ENCODE data around the gene CDKAL1. TPM values are rescaled to one million over a fixed set of nuclear protein-coding genes. Genes with fewer than 3 reads are reported as not detected.
"Not testable (repeated sequence)": the region's sequence is repeated elsewhere in the genome, so short reads cannot be mapped to it uniquely, and the experiment has no call there.

CDKAL1 gene
- total and polyA plus RNA-seq, 2 donors: 5.8 to 44.1 TPM

DNA sequence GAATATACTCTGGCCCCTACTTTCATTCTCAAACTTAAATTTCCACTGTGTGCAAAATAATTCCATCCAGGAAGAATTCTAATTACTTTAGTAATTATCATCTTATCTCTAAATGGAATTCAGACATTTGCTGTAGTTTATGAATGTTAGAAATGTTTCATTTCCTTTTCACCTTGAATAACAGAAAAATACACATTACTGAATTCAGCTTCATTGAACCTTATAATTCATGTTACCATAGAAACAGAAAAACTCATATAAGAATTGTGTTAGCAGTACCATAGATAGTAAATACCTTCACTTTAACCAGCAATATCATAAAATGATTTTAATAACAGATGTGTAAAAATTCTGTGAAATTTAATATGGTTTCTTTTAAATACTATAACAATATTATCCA, 514.9 kb downstream of the CDKAL1 start:
- Histone ChIP-seq H3K36me3 (ENCODE audit: insufficient read depth) (no peaks in the 10 kb centered on the region), H3K4me3 (ENCODE audit: low read depth, low read length) (no peak overlapping the region), H3K4me1 (ENCODE audit: insufficient read depth) (no peaks in the 10 kb centered on the region), H3K27ac (ENCODE audit: low read depth) (no peak overlapping the region)
- no peak for DNase-seq (ENCODE audit: extremely low spot score)

DNA sequence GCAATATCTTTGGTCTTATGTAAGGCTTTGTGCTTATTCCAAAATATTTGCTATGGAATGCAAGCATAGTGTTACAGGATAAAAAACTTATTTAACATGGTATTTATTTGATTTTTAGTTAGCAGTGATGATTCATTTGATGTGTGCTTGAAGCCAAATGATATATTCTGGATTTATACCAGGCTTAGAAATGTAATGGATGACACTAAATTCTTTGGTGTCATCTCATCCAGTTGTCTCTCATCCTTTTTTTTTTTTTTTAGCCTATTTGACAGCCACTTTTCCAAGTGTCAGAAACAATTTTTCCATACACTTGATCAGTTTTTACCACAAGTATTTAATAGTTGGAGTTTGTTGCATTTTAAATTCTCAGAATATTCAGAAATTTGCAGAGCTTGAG, 515.3 kb downstream of the CDKAL1 start:
- no peaks in the 10 kb centered on the region for H3K36me3 ChIP-seq (ENCODE audit: insufficient read depth)
- no peaks in the 10 kb centered on the region for H3K4me1 ChIP-seq (ENCODE audit: insufficient read depth)
- no peak overlapping the region for H3K4me3 ChIP-seq (ENCODE audit: low read depth, low read length)
- DNase-seq (ENCODE audit: extremely low spot score): no peak
- no peak overlapping the region for H3K27ac ChIP-seq (ENCODE audit: low read depth)

DNA sequence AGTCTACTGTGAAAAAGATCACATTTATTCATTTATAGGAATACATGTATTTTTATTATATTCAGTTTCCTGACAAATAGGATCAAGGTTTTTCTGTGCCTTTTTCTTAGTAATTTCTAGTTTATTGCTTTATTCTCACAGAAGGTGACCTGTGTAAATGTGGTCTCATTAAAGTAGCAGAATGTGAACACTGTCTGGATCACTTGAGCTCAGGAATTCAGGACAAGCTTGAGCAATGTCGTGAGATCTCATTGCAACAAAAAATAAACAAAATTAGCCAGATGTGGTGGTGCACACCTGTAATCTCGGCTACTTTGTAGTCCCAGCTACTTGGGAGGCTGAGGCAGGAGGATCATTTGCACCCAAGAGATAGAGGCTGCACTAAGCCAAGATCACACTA, 516.7 kb downstream of the CDKAL1 start:
- Histone ChIP-seq H3K4me1 (ENCODE audit: insufficient read depth) (no peaks in the 10 kb centered on the region), H3K4me3 (ENCODE audit: low read depth, low read length) (no peak overlapping the region), H3K27ac (ENCODE audit: low read depth) (no peak overlapping the region), H3K36me3 (ENCODE audit: insufficient read depth) (no peaks in the 10 kb centered on the region)
- 90% methylated on average over 2 of the region's 2 CpGs for WGBS
- no peak for DNase-seq (ENCODE audit: extremely low spot score)

DNA sequence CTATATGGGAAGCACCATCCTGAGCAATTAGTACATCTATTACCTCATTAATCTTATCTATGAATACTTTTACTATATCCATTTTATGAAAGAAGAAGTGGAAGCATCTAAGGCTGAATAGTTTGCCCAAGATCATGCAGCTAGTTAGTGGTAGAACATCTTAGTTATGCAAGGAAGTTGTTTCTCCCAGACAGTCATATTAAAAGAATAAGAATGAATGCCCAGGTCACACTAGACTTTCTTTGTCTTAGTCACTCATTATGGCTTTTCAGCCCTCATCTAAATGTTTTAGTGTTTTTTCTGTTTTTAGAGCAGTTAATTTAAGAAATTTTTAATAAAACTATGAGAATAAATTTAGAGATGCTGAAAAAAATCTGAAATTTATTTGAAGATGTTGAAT, 517.5 kb downstream of the CDKAL1 start:
- Histone ChIP-seq H3K4me1 (ENCODE audit: insufficient read depth) (no peaks in the 10 kb centered on the region), H3K27ac (ENCODE audit: low read depth) (no peak overlapping the region), H3K4me3 (ENCODE audit: low read depth, low read length) (no peak overlapping the region), H3K36me3 (ENCODE audit: insufficient read depth) (no peaks in the 10 kb centered on the region)
- DNase-seq (ENCODE audit: extremely low spot score): no peak

DNA sequence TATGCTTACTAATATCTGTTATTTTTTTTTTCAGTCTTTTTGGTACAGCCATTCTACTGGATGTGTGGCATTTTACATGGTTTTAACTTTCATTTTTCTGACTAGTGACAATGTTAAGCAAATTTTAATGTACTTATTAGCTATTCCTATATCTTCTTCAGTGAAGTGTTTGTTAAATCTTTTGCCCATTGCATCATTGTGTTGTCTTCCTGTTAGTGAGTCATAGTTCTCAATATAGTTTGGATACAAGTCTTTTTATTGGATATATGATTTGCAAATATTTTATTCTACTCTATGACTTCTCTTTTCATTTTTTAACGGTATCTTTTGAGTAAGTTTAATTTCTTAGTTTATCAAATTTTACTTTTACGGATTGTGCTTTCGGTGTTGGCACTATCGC, 519.4 kb downstream of the CDKAL1 start:
- 94% methylated on average over 4 of the region's 4 CpGs for WGBS
- Histone ChIP-seq H3K4me1 (ENCODE audit: insufficient read depth) (no peaks in the 10 kb centered on the region), H3K4me3 (ENCODE audit: low read depth, low read length) (no peak overlapping the region), H3K36me3 (ENCODE audit: insufficient read depth) (no peaks in the 10 kb centered on the region), H3K27ac (ENCODE audit: low read depth) (no peak overlapping the region)
- DNase-seq (ENCODE audit: extremely low spot score): no peak

DNA sequence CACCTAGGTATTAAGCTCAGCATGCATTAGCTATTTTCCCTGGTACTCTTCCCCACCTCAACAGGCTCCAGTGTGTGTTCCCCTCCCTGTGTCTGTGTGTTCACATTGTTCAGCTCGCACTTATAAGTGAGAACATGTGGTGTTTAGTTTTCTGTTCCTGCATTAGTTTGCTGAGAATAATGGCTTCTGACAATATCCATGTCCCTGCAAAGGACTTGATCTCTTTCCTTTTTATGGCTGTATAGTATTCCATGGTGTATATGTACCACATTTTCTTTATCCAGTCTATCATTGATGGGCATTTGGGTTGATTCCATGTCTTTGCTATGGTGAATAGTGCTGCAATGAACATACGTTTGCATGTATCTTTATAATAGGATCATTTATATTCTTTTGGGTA, 521.2 kb downstream of the CDKAL1 start:
- H3K4me3 ChIP-seq (ENCODE audit: low read depth, low read length); H3K4me1 ChIP-seq (ENCODE audit: insufficient read depth); H3K36me3 ChIP-seq (ENCODE audit: insufficient read depth); DNase-seq (ENCODE audit: extremely low spot score); H3K27ac ChIP-seq (ENCODE audit: low read depth): not testable (repeated sequence)
- WGBS: 97% methylated on average over 2 of the region's 2 CpGs

DNA sequence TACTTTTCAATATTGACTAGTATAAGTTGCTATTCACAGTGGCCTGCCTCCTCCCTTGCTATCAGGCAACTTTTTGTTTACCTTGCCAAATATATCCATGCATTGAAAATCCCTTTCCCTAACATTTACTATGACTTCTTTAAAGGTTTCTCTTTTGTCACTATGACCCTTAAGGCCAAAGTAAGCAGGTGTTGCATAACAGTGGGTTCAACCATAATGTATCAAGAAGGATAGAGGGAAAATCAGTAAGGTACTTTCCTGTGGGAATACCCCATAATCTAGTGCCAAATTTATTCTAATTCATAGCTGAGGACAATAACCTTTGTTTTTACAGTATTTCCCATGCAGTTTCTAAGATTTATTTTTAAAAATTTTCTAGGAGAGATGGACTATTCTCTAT, 527.6 kb downstream of the CDKAL1 start:
- Histone ChIP-seq H3K4me3 (ENCODE audit: low read depth, low read length) (no peak overlapping the region), H3K27ac (ENCODE audit: low read depth) (no peak overlapping the region), H3K4me1 (ENCODE audit: insufficient read depth) (no peaks in the 10 kb centered on the region), H3K36me3 (ENCODE audit: insufficient read depth) (no peaks in the 10 kb centered on the region)
- DNase-seq (ENCODE audit: extremely low spot score): no peak

DNA sequence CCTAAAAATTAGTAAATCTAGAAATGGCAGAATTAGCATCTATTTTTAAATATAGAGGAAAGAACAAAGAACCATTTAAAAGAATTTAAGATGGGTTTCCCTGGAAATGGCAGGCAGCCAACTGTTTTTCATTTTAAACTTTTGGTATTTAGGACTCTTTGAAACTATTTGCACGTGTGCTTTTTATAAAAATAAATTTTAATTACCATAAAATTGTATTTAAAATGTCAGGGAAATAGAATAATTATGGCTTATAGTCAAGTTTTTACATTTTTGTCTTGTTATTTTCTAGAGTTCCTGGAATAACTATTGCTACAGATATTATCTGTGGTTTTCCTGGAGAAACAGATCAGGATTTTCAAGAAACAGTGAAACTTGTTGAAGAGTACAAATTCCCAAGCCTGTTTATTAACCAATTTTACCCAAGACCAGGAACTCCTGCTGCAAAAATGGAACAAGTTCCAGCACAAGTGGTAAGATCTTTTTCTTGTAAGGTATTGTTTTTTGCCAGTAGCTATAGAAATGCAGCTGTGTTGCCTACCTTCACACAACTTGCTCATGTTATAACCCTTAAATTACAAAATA, 530.6 kb downstream of the CDKAL1 start:
- Histone ChIP-seq H3K27ac (ENCODE audit: low read depth) (no peak overlapping the region), H3K36me3 (ENCODE audit: insufficient read depth) (no peaks in the 10 kb centered on the region), H3K4me1 (ENCODE audit: insufficient read depth) (no peaks in the 10 kb centered on the region), H3K4me3 (ENCODE audit: low read depth, low read length) (no peak overlapping the region)
- no peak for DNase-seq (ENCODE audit: extremely low spot score)
- 27% methylated on average over 1 of the region's 1 CpG for WGBS

DNA sequence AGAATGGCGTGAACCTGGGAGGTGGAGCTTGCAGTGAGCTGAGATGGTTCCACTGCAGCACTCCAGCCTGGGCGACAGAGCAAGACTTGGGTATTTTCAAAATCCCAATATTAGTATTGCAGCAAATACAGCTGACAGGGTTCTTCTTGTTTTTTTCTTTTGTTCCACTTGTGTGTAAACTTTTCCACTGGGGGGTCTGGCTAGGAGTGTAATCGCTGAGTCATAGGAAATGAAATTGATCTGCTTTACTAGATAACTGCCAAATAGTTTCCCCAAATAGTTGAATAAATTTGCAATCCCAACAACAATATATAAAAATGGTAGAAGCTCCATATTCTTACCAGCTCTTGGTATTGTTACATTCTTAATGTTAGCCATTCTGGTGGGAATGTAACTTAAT, 533.3 kb downstream of the CDKAL1 start:
- no peak for DNase-seq (ENCODE audit: extremely low spot score)
- Histone ChIP-seq H3K4me1 (ENCODE audit: insufficient read depth) (no peaks in the 10 kb centered on the region), H3K36me3 (ENCODE audit: insufficient read depth) (no peaks in the 10 kb centered on the region), H3K27ac (ENCODE audit: low read depth) (no peak overlapping the region), H3K4me3 (ENCODE audit: low read depth, low read length) (no peak overlapping the region)
- WGBS: 94% methylated on average over 3 of the region's 3 CpGs

DNA sequence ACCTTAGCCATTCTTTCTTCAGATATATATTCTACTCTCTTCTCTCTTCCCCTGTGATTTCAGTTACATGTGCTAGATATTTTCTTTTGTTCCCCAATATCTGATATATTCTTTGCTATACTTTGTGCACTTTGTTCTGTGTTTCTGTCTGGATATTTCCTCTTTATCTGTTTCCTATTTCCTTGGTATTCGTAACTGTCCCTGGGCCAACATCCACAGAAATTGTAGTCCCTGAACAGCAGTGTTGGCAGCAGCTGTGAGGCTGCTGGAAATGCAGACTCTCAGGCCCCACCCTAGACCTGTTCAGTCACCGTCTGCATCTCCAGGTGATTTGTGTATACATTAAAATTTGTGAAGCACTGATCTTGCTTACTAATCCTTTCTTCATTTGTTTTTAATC, 536.4 kb downstream of the CDKAL1 start:
- H3K4me1 ChIP-seq (ENCODE audit: insufficient read depth): no peaks in the 10 kb centered on the region
- H3K36me3 ChIP-seq (ENCODE audit: insufficient read depth): no peaks in the 10 kb centered on the region
- H3K4me3 ChIP-seq (ENCODE audit: low read depth, low read length): no peak overlapping the region
- H3K27ac ChIP-seq (ENCODE audit: low read depth): no peak overlapping the region
- no peak for DNase-seq (ENCODE audit: extremely low spot score)
- WGBS: 67% methylated on average over 2 of the region's 2 CpGs

DNA sequence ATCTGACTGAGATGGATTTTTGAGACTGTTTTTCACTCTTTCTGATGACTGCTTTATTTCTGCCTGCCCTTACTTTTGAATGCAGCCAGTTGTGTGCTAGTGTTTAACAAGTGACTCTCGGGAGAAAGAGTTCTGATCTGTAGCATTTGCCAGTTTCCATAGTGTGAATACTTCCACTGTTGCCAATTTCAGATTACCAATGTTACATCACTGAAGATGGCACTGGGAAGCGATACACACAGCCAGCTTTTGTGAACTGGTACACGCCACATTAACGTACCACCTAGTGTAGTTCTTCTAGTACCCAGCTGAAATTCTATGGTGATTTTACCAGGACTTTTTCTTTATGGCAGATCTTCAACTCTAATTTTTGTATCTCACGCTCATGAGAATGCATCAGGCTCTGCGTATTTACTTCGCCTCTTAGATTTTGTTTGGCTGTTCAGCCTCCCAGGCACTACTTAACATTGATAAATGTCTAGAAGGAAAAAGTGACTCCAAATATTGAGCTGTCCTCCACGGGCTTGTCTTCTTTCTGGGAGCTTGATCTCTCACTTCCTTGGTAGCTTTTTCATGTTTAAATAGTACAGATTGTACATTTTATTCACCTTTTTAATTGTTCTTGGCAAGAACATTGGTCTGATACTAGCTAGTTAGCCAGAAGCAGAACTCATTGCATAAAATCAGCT, 537.7 kb downstream of the CDKAL1 start:
- 89% methylated on average over 8 of the region's 8 CpGs for WGBS
- Histone ChIP-seq H3K27ac (ENCODE audit: low read depth) (no peak overlapping the region), H3K4me1 (ENCODE audit: insufficient read depth) (no peaks in the 10 kb centered on the region), H3K36me3 (ENCODE audit: insufficient read depth) (no peaks in the 10 kb centered on the region), H3K4me3 (ENCODE audit: low read depth, low read length) (no peak overlapping the region)
- DNase-seq (ENCODE audit: extremely low spot score): no peak

DNA sequence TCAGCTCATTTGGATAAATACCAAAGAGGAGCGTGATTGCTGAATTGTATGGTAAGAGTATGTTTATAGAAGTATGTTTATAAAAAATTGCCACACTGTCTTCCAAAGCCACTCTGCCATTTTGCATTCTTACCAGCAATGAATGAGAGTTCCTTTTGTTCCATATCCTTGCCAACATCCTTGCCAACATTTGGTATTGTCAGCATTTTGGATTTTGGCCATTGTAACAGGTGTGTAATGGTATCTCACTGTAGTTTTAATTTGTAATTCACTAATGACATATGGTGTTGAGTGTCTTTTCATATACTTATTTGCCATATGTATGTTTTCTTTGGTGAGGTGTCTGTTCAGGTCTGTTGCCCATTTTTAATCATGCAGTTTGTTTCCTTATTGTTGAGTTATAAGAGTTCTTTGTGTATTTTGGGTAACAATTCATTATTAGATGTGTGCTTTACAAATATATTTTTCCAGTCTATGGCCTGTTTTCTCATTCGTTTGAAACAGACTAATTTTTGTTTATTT, 539.1 kb downstream of the CDKAL1 start:
- DNase-seq (ENCODE audit: extremely low spot score): no peak
- no peaks in the 10 kb centered on the region for H3K36me3 ChIP-seq (ENCODE audit: insufficient read depth)
- no peaks in the 10 kb centered on the region for H3K4me1 ChIP-seq (ENCODE audit: insufficient read depth)
- 89% methylated on average over 2 of the region's 2 CpGs for WGBS
- H3K4me3 ChIP-seq (ENCODE audit: low read depth, low read length): no peak overlapping the region
- no peak overlapping the region for H3K27ac ChIP-seq (ENCODE audit: low read depth)

DNA sequence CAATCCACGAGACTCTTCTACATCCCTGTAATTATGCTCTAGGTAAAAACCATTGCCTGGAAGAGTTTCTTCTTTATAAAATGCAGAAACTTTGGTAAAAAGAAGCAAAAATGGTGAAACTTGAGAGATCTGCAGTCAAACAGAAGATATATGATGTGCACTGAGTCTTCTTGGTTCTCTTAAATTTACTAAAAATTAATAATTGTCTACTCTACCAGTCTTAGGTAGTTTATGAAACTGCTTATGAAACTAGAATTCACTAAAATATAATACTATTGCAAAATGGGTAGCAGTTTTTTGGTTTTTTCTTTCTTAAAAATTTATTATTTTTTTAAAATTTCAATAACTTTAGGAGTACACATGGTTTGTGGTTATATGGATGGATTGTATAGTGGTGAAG, 540.2 kb downstream of the CDKAL1 start:
- no peaks in the 10 kb centered on the region for H3K4me1 ChIP-seq (ENCODE audit: insufficient read depth)
- DNase-seq (ENCODE audit: extremely low spot score): no peak
- H3K27ac ChIP-seq (ENCODE audit: low read depth): no peak overlapping the region
- H3K4me3 ChIP-seq (ENCODE audit: low read depth, low read length): no peak overlapping the region
- H3K36me3 ChIP-seq (ENCODE audit: insufficient read depth): no peaks in the 10 kb centered on the region
- WGBS: 99% methylated on average over 1 of the region's 1 CpG

DNA sequence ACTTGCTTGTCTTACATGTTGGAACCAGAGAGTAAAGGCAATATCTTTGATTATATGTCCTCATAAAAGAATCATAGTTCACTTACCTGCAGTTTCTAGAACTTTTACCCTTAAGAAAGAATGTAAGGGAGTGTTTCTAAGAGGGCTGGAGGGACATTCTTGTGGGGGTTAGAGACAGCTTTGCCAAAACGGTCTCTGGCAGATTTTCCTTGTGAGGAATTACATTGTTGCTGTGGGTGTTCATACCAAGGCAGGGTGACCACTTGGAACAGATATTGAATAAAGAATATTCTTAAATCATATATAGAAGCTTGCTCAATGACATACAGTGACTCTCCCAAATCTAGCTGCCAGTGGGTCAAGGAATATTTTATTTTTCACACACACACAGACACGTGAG, 541.7 kb downstream of the CDKAL1 start:
- Histone ChIP-seq H3K27ac (ENCODE audit: low read depth) (no peak overlapping the region), H3K4me1 (ENCODE audit: insufficient read depth) (no peaks in the 10 kb centered on the region), H3K36me3 (ENCODE audit: insufficient read depth) (no peaks in the 10 kb centered on the region), H3K4me3 (ENCODE audit: low read depth, low read length) (no peak overlapping the region)
- 84% methylated on average over 2 of the region's 2 CpGs for WGBS
- no peak for DNase-seq (ENCODE audit: extremely low spot score)

DNA sequence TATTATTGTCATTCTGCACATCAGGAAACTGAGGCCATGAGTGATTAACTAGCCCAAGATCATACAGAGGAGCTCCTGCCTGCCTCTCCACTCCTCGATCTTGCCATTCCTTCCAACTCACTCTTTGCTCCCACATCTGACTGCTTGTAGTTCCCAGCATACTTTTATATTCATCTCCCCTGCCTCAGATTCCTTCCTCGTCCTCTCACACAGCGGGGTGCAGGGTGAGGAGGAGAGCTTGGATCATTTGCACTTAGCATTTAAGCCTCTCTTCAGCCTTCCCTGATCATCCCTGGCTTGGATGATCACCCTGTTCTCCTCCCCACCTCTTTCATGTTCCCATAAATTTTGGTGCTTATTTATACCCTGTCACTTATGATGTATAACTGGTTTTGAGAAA, 544.2 kb downstream of the CDKAL1 start:
- Histone ChIP-seq H3K4me1 (ENCODE audit: insufficient read depth) (no peaks in the 10 kb centered on the region), H3K4me3 (ENCODE audit: low read depth, low read length) (no peak overlapping the region), H3K27ac (ENCODE audit: low read depth) (no peak overlapping the region), H3K36me3 (ENCODE audit: insufficient read depth) (no peaks in the 10 kb centered on the region)
- WGBS: 94% methylated on average over 3 of the region's 3 CpGs
- DNase-seq (ENCODE audit: extremely low spot score): no peak
